Tibial nerve (tissue), 4 donors: ENCODE results near the gene KIFBP. TPM values are rescaled to one million over a fixed set of nuclear protein-coding genes. Genes with fewer than 3 reads are reported as not detected.
"Not testable (repeated sequence)": the region's sequence is repeated elsewhere in the genome, so short reads cannot be mapped to it uniquely, and the experiment has no call there.

Experiments used
- DNase-seq, 2 donors: peaks; one replicate each; pipeline ENCODE4 v3.0.0-alpha.2; 2019; ENCODE audit warnings: low spot score in 2 of 2
- H3K27ac ChIP-seq, 4 donors: fragments of 200-600 bp; sonication (generic) in 3 of 4; one replicate each; pipeline ENCODE4 v1.5.1; 2017 to 2019; ENCODE audit warnings: mild to moderate bottlenecking in 1 of 4
- H3K27me3 ChIP-seq, 2 donors: fragments of 200-600 bp; sonication (generic) in 1 of 2; one replicate each; pipeline versions ENCODE4 v1.5.1 to v1.6.0; 2017 to 2019
- H3K36me3 ChIP-seq, 3 donors: fragments of 200-600 bp; sonication (generic); one replicate each; pipeline ENCODE4 v1.5.1; 2018 to 2019
- H3K4me1 ChIP-seq, 4 donors: fragments of 200-600 bp; sonication (generic) in 3 of 4; one replicate each; pipeline ENCODE4 v1.5.1; 2017 to 2019
- H3K4me3 ChIP-seq, 4 donors: fragments of 200-600 bp; sonication (generic) in 3 of 4; one replicate each; pipeline ENCODE4 v1.5.1; 2017 to 2019; ENCODE audit warnings: mild to moderate bottlenecking in 1 of 4, moderate library complexity in 1 of 4
- H3K9me3 ChIP-seq, 4 donors: fragments of 200-600 bp; sonication (generic) in 3 of 4; one replicate each; pipeline ENCODE4 v1.5.1; 2017 to 2019
- EP300 ChIP-seq, 2 donors: sonication (generic); formaldehyde crosslinking; IDR thresholded peaks; one replicate each; pipeline ENCODE4 v1.6.1; 2017; ENCODE audit warnings: antibody characterized with exemption in 2 of 2, mild to moderate bottlenecking in 1 of 2
- POLR2A ChIP-seq, 2 donors: fragments of 450-650 bp; IDR thresholded peaks; one replicate each; pipeline ENCODE4 v1.6.1; 2017; ENCODE audit warnings: antibody characterized with exemption in 2 of 2, mild to moderate bottlenecking in 2 of 2, moderate library complexity in 2 of 2
- WGBS, 2 donors: methylation state at CpG; one replicate each; pipeline ENCODE4 v1.1.5; 2018; 5-methylcytosine and 5-hydroxymethylcytosine counted together
- total RNA-seq, 4 donors: library from RNA; depleted of rRNA; stranded (reverse); fragments of >200 nt; gene quantifications; one replicate each; pipeline ENCODE4 v1.1.0, GENCODE V29; 2016
- TF ChIP-seq, protein P1 (sequence below), 5 experiments: fragments of 200-600 bp in 3 of 5; fragments of 450-650 bp in 2 of 5; sonication (generic) in 3 of 5; IDR thresholded peaks; one replicate each; pipeline ENCODE4 v1.5.1; 2016 to 2019; ENCODE audit warnings: antibody characterized with exemption in 5 of 5, mild to moderate bottlenecking in 3 of 5, moderate library complexity in 2 of 5

KIFBP gene
- total RNA-seq, 4 donors from 2014 or later: 28.0 to 51.3 (median 43.5) TPM

- Histone ChIP-seq H3K27me3 (no peaks in the 10 kb centered on the region), H3K9me3 (no peaks in the 10 kb centered on the region), H3K36me3 (peaks cover 0 to 67% (median 0%) of the 10 kb centered on the region in 3 donors), H3K4me1 (peaks cover 0 to 8% (median 0%) of the 10 kb centered on the region in 4 donors), H3K27ac (peak overlapping the region in 1 of 4 donors; percentile 67), H3K4me3 (no peak overlapping the region)
- WGBS, 2 donors: 2 to 7% methylated on average over 1 of the region's 1 CpG
- DNase-seq: no peak
- TF ChIP-seq POLR2A (IDR thresholded peaks at IDR 0.05): no peak
- no peak for TF ChIP-seq EP300 (IDR thresholded peaks at IDR 0.05)
- TF ChIP-seq, protein P1, sequence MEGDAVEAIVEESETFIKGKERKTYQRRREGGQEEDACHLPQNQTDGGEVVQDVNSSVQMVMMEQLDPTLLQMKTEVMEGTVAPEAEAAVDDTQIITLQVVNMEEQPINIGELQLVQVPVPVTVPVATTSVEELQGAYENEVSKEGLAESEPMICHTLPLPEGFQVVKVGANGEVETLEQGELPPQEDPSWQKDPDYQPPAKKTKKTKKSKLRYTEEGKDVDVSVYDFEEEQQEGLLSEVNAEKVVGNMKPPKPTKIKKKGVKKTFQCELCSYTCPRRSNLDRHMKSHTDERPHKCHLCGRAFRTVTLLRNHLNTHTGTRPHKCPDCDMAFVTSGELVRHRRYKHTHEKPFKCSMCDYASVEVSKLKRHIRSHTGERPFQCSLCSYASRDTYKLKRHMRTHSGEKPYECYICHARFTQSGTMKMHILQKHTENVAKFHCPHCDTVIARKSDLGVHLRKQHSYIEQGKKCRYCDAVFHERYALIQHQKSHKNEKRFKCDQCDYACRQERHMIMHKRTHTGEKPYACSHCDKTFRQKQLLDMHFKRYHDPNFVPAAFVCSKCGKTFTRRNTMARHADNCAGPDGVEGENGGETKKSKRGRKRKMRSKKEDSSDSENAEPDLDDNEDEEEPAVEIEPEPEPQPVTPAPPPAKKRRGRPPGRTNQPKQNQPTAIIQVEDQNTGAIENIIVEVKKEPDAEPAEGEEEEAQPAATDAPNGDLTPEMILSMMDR (IDR thresholded peaks at IDR 0.05): peak in 4 of 5 experiments; percentile 25 to 72 (median 47)
Observed at GRCh38 chr10:69004821-69005220, 16.2 kb downstream of the KIFBP start.

DNA sequence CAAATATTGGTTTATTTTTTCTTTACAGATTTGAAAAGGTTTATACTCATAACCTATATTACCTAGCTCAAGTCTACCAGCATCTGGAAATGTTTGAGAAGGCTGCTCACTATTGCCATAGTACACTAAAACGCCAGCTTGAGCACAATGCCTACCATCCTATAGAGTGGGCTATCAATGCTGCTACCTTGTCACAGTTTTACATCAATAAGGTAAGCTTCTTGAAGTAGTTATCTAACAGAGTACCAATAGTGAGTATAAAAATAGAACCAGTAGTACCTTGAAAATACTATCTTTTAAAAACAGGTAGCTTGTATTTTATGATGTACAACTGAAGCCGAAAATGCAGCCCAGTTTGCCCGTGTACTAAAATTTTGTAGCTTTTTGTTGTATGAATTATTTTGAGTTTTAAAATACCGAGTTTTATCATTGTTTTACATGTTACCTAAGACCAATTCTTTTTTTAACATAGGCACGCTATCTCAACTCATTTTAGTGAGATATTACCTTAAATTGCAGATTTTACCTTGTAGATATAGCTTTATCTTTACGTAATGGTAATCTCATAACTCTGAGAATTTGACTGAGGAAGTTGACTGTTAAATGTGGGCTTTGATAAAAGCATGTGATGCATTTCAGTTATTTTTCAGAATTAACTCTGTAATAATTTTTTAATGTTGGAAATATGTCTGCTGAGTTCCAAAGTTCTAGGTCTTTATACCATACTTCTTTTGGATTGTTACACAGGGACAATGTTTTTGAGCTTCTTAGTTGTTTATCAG is 17.3 kb downstream of the KIFBP start:
- peaks cover 0 to 63% (median 0%) of the 10 kb centered on the region in 3 donors for H3K36me3 ChIP-seq

DNA sequence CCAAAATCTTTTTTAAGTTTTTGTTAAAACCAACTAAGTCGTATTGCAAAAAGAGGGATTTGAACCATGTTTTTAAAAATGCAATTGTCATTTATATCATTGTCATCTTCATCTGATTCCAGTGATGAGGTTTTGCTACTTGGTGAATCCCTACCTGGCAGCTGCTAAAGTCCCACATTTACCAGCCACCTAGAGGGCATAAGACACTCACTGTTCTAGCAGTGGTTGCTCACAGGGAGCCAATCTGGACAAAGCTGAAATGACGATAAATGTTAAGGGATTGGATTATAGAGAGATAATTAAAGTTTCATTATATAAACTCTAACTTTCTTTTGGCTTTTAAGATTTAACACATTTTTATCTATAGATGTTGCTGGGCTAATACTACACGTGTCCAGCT is 18.7 kb downstream of the KIFBP start:
- no peak for DNase-seq
- TF ChIP-seq POLR2A (IDR thresholded peaks at IDR 0.05) (no peak), EP300 (IDR thresholded peaks at IDR 0.05) (no peak)
- TF ChIP-seq, protein P1 (IDR thresholded peaks at IDR 0.05): no peak
- WGBS, 2 donors: 81 to 89% methylated on average over 3 of the region's 3 CpGs
- Histone ChIP-seq H3K9me3 (no peaks in the 10 kb centered on the region), H3K27me3 (no peaks in the 10 kb centered on the region), H3K27ac (no peak overlapping the region), H3K4me1 (peaks cover 0 to 8% (median 0%) of the 10 kb centered on the region in 4 donors), H3K4me3 (no peak overlapping the region), H3K36me3 (peaks cover 0 to 62% (median 0%) of the 10 kb centered on the region in 3 donors)

More for the DNA sequence above, 17.3 kb downstream of the KIFBP start:
- DNase-seq: no peak
- Histone ChIP-seq H3K27ac (no peak overlapping the region), H3K9me3 (no peaks in the 10 kb centered on the region), H3K27me3 (no peaks in the 10 kb centered on the region), H3K4me3 (no peak overlapping the region), H3K4me1 (peaks cover 0 to 8% (median 0%) of the 10 kb centered on the region in 4 donors)
- WGBS, 2 donors: 93 to 97% methylated on average over 6 of the region's 6 CpGs
- TF ChIP-seq EP300 (IDR thresholded peaks at IDR 0.05) (no peak), POLR2A (IDR thresholded peaks at IDR 0.05) (no peak)
- TF ChIP-seq, protein P1 (IDR thresholded peaks at IDR 0.05): no peak

DNA sequence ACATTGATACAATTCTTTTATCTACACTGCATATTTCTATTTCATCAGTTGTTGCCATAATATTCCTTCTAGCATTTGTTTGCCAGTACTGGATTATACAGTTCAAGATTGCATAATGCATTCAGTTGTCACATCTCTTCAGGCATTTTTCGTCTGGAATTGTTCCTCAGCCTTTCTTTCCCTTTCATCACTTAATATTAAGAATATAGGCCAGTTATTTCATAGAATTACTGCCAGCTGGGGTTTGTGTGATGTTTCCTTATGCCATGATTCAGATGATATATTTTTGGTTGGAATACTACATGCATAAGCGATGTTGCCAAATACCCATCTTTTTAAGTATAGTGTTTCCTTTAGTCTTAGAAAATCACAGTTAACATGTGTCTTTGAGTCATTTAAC is 20.8 kb downstream of the KIFBP start:
- Histone ChIP-seq H3K4me3 (no peak overlapping the region), H3K27me3 (no peaks in the 10 kb centered on the region), H3K27ac (no peak overlapping the region), H3K4me1 (peaks cover 0 to 8% (median 0%) of the 10 kb centered on the region in 4 donors), H3K36me3 (peaks cover 0 to 77% (median 0%) of the 10 kb centered on the region in 3 donors), H3K9me3 (no peaks in the 10 kb centered on the region)
- no peak for DNase-seq
- TF ChIP-seq EP300 (IDR thresholded peaks at IDR 0.05): no peak
- TF ChIP-seq POLR2A (IDR thresholded peaks at IDR 0.05): no peak
- TF ChIP-seq, protein P1 (IDR thresholded peaks at IDR 0.05): no peak
- 76 to 81% methylated on average over 2 of the region's 2 CpGs for WGBS, 2 donors

DNA sequence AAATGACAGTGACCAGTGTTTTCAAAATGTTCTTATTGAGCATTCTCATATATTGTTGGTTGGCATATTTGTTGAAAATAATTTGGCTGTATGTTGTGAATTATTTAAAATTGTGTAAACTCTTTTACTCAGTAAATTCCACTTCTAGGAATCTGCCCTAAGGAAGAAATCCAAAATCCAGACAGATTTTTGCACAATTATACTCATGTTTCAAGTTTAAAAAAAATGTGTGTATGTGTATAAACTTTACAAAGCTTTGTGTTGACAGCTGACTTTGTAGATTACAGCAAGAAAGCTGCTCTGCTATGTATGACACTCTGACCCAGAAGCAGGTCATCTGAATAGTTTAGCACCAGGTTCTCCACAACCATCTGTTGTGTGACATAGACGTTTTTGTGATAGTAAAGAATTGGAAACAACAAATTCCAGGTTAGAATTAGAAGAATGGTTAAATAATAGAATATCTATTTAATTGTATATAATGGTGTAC is 21.6 kb downstream of the KIFBP start:
- no peak overlapping the region for H3K4me3 ChIP-seq
- H3K9me3 ChIP-seq: no peaks in the 10 kb centered on the region
- H3K36me3 ChIP-seq: peaks cover 0 to 83% (median 0%) of the 10 kb centered on the region in 3 donors
- H3K27me3 ChIP-seq: no peaks in the 10 kb centered on the region
- no peak for TF ChIP-seq EP300 (IDR thresholded peaks at IDR 0.05)
- TF ChIP-seq, protein P1 (IDR thresholded peaks at IDR 0.05): no peak
- no peak for TF ChIP-seq POLR2A (IDR thresholded peaks at IDR 0.05)
- H3K27ac ChIP-seq: no peak overlapping the region
- DNase-seq: no peak
- H3K4me1 ChIP-seq: peaks cover 0 to under 1% (median 0%) of the 10 kb centered on the region in 4 donors
- WGBS, 2 donors: 52 to 71% methylated on average over 1 of the region's 1 CpG

- not testable (repeated sequence) for H3K4me1 ChIP-seq, H3K27me3 ChIP-seq, H3K4me3 ChIP-seq, H3K9me3 ChIP-seq, H3K27ac ChIP-seq, DNase-seq
- WGBS, 2 donors: 95 to 98% methylated on average over 2 of the region's 2 CpGs
- H3K36me3 ChIP-seq: peaks cover 0 to 86% (median 0%) of the 10 kb centered on the region in 3 donors
Observed at GRCh38 chr10:69012778-69013177, 24.2 kb downstream of the KIFBP start.
